CD14-positive monocyte (primary cell): ENCODE data around the gene SLC46A3. TPM values are rescaled to one million over a fixed set of nuclear protein-coding genes. Genes with fewer than 3 reads are reported as not detected.

Experiments
- DNase-seq, 3 donors: peaks; one replicate each; pipeline ENCODE4 v3.0.0-alpha.2; 2011 to 2022
- H2AFZ ChIP-seq: 2 replicates; pipeline ENCODE4 v1.6.0; 2012; ENCODE audit warnings: mild to moderate bottlenecking, low read depth, low read length, inconsistent platforms; ENCODE audit not compliant: insufficient read depth, poor library complexity, severe bottlenecking
- H3K27ac ChIP-seq, 2 donors: 1 replicate in 1 of 2; 2 replicates in 1 of 2; pipeline ENCODE4 v1.5.1; 2012 to 2013; ENCODE audit warnings: low read length in 2 of 2, control low read depth in 1 of 2, inconsistent platforms in 1 of 2, low read depth in 1 of 2, mild to moderate bottlenecking in 1 of 2
- H3K27me3 ChIP-seq, 2 donors: one replicate each; pipeline versions ENCODE4 v1.6.0 to v1.6.1; 2011 to 2013; ENCODE audit warnings: low read length in 2 of 2; ENCODE audit not compliant: control insufficient read depth in 2 of 2, insufficient read depth in 2 of 2
- H3K36me3 ChIP-seq, 2 donors: replicated peaks in 1 of 2; 1 replicate in 1 of 2; 2 replicates in 1 of 2; pipeline versions ENCODE4 v1.5.1 to v1.6.1; 2012 to 2013; ENCODE audit warnings: low read length in 2 of 2, control low read depth in 1 of 2, inconsistent platforms in 1 of 2, mild to moderate bottlenecking in 1 of 2; ENCODE audit not compliant: insufficient read depth in 2 of 2, control insufficient read depth in 1 of 2
- H3K4me1 ChIP-seq, 2 donors: 1 replicate in 1 of 2; 2 replicates in 1 of 2; pipeline versions ENCODE4 v1.5.1 to v1.6.1; 2012 to 2013; ENCODE audit warnings: low read length in 2 of 2, control low read depth in 1 of 2, inconsistent platforms in 1 of 2, mild to moderate bottlenecking in 1 of 2, moderate library complexity in 1 of 2; ENCODE audit not compliant: insufficient read depth in 2 of 2, control insufficient read depth in 1 of 2
- H3K4me2 ChIP-seq: replicated peaks from 2 replicates; pipeline ENCODE3; 2012; ENCODE audit warnings: low read length, moderate library complexity, mild to moderate bottlenecking; ENCODE audit not compliant: poor library complexity, severe bottlenecking; ENCODE audit errors: extremely low read depth
- H3K4me3 ChIP-seq, 3 experiments: fragments of 200-600 bp in 1 of 3; sonication (generic) in 1 of 3; replicated peaks in 1 of 3; 1 replicate in 2 of 3; 2 replicates in 1 of 3; pipeline ENCODE4 v1.5.1; 2011 to 2013; ENCODE audit warnings: low read length in 3 of 3, mild to moderate bottlenecking in 3 of 3, control low read depth in 2 of 3, low read depth in 2 of 3, inconsistent platforms in 1 of 3, moderate library complexity in 1 of 3
- H3K79me2 ChIP-seq: 2 replicates; pipeline ENCODE4 v1.6.0; 2012; ENCODE audit warnings: mild to moderate bottlenecking, control low read depth, inconsistent platforms, low read length, moderate library complexity; ENCODE audit not compliant: insufficient read depth
- H3K9ac ChIP-seq: 2 replicates; pipeline ENCODE4 v1.6.0; 2017; ENCODE audit warnings: low read length, mild to moderate bottlenecking; ENCODE audit not compliant: insufficient read depth, poor library complexity, severe bottlenecking
- H3K9me3 ChIP-seq, 2 donors: replicated peaks in 1 of 2; 1 replicate in 1 of 2; 2 replicates in 1 of 2; pipeline versions ENCODE4 v1.5.1 to v1.6.1; 2012 to 2013; ENCODE audit warnings: low read length in 2 of 2, control low read depth in 1 of 2; ENCODE audit not compliant: control insufficient read depth in 1 of 2, insufficient read depth in 1 of 2
- H4K20me1 ChIP-seq: 2 replicates; pipeline ENCODE4 v1.6.0; 2012; ENCODE audit warnings: mild to moderate bottlenecking, low read length, control low read depth, moderate library complexity; ENCODE audit not compliant: insufficient read depth
- H3K27ac Mint-ChIP-seq, 7 donors: one replicate each; pipeline ENCODE4 v1.8.0; 2020; ENCODE audit warnings: mild to moderate bottlenecking in 7 of 7, mixed read lengths in 7 of 7, moderate library complexity in 6 of 7, inconsistent platforms in 2 of 7
- H3K27me3 Mint-ChIP-seq, 3 donors: one replicate each; pipeline ENCODE4 v1.8.0; 2021 to 2022; ENCODE audit warnings: low read depth in 3 of 3, mild to moderate bottlenecking in 3 of 3, mixed read lengths in 3 of 3, moderate library complexity in 3 of 3, inconsistent platforms in 1 of 3
- H3K36me3 Mint-ChIP-seq, 2 donors: one replicate each; pipeline ENCODE4 v1.8.0; 2020; ENCODE audit warnings: mixed read lengths in 2 of 2, inconsistent platforms in 1 of 2, mild to moderate bottlenecking in 1 of 2
- H3K4me1 Mint-ChIP-seq: one replicate; pipeline ENCODE4 v1.8.0; 2020; ENCODE audit warnings: mild to moderate bottlenecking, mixed read lengths
- H3K4me3 Mint-ChIP-seq, 2 donors: one replicate each; pipeline ENCODE4 v1.8.0; 2020; ENCODE audit warnings: mild to moderate bottlenecking in 2 of 2, mixed read lengths in 2 of 2, moderate library complexity in 1 of 2
- H3K9me3 Mint-ChIP-seq, 7 donors: one replicate each; pipeline ENCODE4 v1.8.0; 2020 to 2022; ENCODE audit warnings: mixed read lengths in 7 of 7, mild to moderate bottlenecking in 6 of 7, moderate library complexity in 6 of 7, inconsistent platforms in 2 of 7
- whole genome bisulfite sequencing: methylation state at CpG from one replicate; pipeline ENCODE4 v1.1.5; 2013; ENCODE audit warnings: missing lambda C conversion rate; ENCODE audit not compliant: insufficient coverage; 5-methylcytosine and 5-hydroxymethylcytosine counted together
- intact Hi-C, 2 donors: fragments of 100-400 bp; cut with micrococcal nuclease; formaldehyde crosslinking; loops; one replicate each; pipeline versions ENCODE4 v1.15.0 to v1.15.1; 2023
- polyA plus RNA-seq, 3 donors: library from polyadenylated mRNA; depleted of rRNA in 1 of 3; unstranded in 2 of 3; stranded (reverse) in 1 of 3; fragments of 300-500 nt in 2 of 3; fragments of >200 nt in 1 of 3; fragmentation: Illumina TruSeq in 2 of 3; gene quantifications; 1 replicate in 2 of 3; 2 replicates in 1 of 3; pipeline ENCODE4 v1.2.3, GENCODE V29; 2012 to 2021
- TF ChIP-seq, protein P1 (sequence below): fragments of 200-600 bp; IDR thresholded peaks from one replicate; pipeline ENCODE4 v1.8.0; 2022; ENCODE audit warnings: antibody characterized with exemption, mild to moderate bottlenecking

SLC46A3 gene
- polyA plus RNA-seq, 3 donors: 8.2 to 21.1 (median 13.8) TPM

DNA sequence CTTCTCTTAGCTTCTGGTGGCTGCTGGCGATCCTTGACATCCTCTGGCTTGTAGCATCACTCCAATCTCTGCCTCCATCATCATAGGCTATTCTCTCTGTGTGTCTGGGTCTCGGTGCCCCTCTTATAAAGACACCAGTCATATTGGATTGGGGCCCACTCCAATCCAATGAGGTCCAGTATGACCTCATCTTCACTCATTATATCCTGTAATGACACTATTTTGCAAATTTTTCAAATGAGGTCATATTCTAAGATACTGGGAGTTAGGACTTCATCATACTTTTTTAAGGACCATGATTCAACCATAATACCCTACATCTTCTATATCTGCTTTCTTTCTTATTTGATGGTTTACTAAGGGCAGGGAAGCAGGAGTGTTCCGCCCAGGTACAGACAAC is 12.0 kb upstream of the SLC46A3 start:
- WGBS: 100% methylated on average over 1 of the region's 3 CpGs

DNA sequence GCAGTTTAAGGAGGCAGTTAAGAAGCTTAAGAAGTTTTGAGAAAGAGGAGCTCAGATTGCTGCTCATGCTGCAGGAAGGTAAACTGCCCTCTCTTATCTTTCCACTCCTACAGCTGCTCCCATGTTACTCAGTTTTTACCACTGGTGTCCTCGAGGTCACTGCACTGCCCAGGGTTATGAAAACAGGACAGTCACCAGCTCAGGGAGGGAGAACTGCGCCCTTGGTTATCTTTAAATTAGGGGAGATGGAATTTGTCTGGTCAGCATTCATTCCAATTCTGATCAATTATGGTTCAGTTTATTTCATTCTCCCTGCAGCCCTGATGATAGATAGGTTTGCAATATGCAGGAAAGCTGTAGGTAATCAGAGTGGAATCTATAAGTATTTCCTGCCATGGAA is 10.8 kb upstream of the SLC46A3 start:
- intact Hi-C loops: no loop called here
- Histone ChIP-seq H3K9ac (no peak overlapping the region), H3K9me3 (no peaks in the 10 kb centered on the region), H3K4me1 (no peaks in the 10 kb centered on the region), H3K36me3 (no peaks in the 10 kb centered on the region), H3K4me2 (no peak overlapping the region), H3K4me3 (no peak overlapping the region), H3K27me3 (no peaks in the 10 kb centered on the region), H2AFZ (no peak overlapping the region), H4K20me1 (no peaks in the 10 kb centered on the region), H3K79me2 (no peaks in the 10 kb centered on the region), H3K27ac (no peak overlapping the region)
- Mint-ChIP-seq H3K36me3 (no peaks in the 10 kb centered on the region), H3K27me3 (peaks cover 2 to 11% (median 4%) of the 10 kb centered on the region in 3 donors), H3K4me3 (no peak overlapping the region), H3K4me1 (no peaks in the 10 kb centered on the region), H3K9me3 (no peaks in the 10 kb centered on the region), H3K27ac (no peak overlapping the region)
- TF ChIP-seq, protein P1, sequence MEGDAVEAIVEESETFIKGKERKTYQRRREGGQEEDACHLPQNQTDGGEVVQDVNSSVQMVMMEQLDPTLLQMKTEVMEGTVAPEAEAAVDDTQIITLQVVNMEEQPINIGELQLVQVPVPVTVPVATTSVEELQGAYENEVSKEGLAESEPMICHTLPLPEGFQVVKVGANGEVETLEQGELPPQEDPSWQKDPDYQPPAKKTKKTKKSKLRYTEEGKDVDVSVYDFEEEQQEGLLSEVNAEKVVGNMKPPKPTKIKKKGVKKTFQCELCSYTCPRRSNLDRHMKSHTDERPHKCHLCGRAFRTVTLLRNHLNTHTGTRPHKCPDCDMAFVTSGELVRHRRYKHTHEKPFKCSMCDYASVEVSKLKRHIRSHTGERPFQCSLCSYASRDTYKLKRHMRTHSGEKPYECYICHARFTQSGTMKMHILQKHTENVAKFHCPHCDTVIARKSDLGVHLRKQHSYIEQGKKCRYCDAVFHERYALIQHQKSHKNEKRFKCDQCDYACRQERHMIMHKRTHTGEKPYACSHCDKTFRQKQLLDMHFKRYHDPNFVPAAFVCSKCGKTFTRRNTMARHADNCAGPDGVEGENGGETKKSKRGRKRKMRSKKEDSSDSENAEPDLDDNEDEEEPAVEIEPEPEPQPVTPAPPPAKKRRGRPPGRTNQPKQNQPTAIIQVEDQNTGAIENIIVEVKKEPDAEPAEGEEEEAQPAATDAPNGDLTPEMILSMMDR: no peak
- WGBS: no CpG with 5 or more reads among the region's 2 CpGs
- no peak for DNase-seq

More for the DNA sequence above, 12.0 kb upstream of the SLC46A3 start:
- TF ChIP-seq, protein P1: no peak
- DNase-seq: no peak
- Histone ChIP-seq H3K4me1 (no peaks in the 10 kb centered on the region), H3K27me3 (no peaks in the 10 kb centered on the region), H3K9me3 (no peaks in the 10 kb centered on the region), H3K36me3 (no peaks in the 10 kb centered on the region), H4K20me1 (no peaks in the 10 kb centered on the region), H3K79me2 (no peaks in the 10 kb centered on the region), H3K4me3 (no peak overlapping the region), H3K9ac (no peak overlapping the region), H3K4me2 (no peak overlapping the region), H3K27ac (no peak overlapping the region), H2AFZ (no peak overlapping the region)
- H3K9me3 Mint-ChIP-seq: no peaks in the 10 kb centered on the region
- H3K4me1 Mint-ChIP-seq: no peaks in the 10 kb centered on the region
- intact Hi-C loops: no loop called here
- no peak overlapping the region for H3K4me3 Mint-ChIP-seq
- H3K27ac Mint-ChIP-seq: no peak overlapping the region
- peaks cover 2 to 10% (median 4%) of the 10 kb centered on the region in 3 donors for H3K27me3 Mint-ChIP-seq
- no peaks in the 10 kb centered on the region for H3K36me3 Mint-ChIP-seq
